Left ventricle myocardium superior (tissue), 1 donor: ENCODE measurements around the gene SYT7. TPM values are rescaled to one million over a fixed set of nuclear protein-coding genes. Genes with fewer than 3 reads are reported as not detected.

Experiments used
- ATAC-seq: fragments of 200-7000 bp; cut with Tn5 transposase; one replicate; pipeline ENCODE4 v1.9.1; 2020; ENCODE audit warnings: mild to moderate bottlenecking, moderate library complexity
- DNase-seq: peaks from one replicate; pipeline ENCODE4 v3.0.0-alpha.2; 2020
- intact Hi-C: fragments of 100-400 bp; cut with micrococcal nuclease; formaldehyde crosslinking; loops from one replicate; pipeline ENCODE4 v1.11.0; 2022
- total RNA-seq: library from RNA; stranded (reverse); fragmentation: NEBNext Ultra II Directional; extraction: Animal tissue kit (Norgen Biotek cat#: 25700); gene quantifications from one replicate; pipeline ENCODE4 v1.2.1, GENCODE V29; 2021
- donor health status: DM: no; HTN: yes; CAD: no; lungs with severe emphysema.

SYT7 gene
- total RNA-seq, 1 donor from 2014 or later: 32.5 TPM

GRCh38 chr11:61531044-61531443 is 49.8 kb downstream of the SYT7 start:
- intact Hi-C loops: no loop called here
- no peak for ATAC-seq
- DNase-seq: no peak

GRCh38 chr11:61529537-61530225 is 51.2 kb downstream of the SYT7 start:
- DNase-seq (peak; percentile 66), ATAC-seq (peak; percentile 70)
- intact Hi-C loops: no loop called here

- intact Hi-C loops: no loop called here
- ATAC-seq: no peak
Measured at GRCh38 chr11:61528114-61528513, 52.8 kb downstream of the SYT7 start.

DNA sequence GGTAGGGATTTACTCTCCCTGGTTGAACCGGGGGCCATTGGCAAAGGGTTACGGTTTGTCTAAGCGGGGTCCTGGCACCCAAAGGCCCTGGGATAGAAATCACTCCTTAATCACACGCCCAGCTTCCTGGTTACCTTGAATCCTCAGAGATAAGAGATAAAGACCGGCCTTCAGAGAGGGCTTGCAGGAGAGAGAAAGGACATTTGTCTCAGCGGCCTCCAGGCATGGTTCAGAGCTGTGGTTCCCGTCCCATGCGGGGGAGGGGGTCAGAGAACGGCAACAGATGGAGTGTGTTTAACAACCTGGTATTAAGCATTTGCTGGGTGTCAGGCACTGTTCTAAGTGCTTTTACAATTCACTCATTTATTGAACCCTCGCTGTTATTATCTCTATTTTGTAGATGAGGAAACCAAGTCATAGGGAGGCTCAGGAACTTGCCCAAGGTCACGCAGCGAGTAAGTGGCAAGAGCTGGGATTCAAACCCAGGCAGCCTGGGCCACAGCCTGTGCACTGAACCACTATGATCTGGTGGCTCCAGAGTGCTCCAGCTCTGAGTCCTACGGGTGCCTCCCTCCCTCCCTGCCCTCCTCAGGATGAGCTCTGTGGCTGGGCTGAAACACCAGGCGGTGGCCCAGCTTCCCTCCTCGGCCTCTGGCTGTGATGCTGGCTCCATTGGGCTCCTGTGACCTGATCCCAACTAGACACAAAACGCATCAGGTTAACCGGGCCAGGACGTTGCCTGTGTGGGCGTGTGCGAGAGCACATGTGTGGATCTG is 53.7 kb downstream of the SYT7 start:
- DNase-seq (no peak), ATAC-seq (no peak)
- intact Hi-C loops: no loop called here

More at GRCh38 chr11:61528114-61528513, 52.8 kb downstream of the SYT7 start:
- DNase-seq: no peak

- no peak for DNase-seq
- ATAC-seq: no peak
- intact Hi-C loops: no loop called here
Measured at GRCh38 chr11:61526229-61526628, 54.6 kb downstream of the SYT7 start.

DNA sequence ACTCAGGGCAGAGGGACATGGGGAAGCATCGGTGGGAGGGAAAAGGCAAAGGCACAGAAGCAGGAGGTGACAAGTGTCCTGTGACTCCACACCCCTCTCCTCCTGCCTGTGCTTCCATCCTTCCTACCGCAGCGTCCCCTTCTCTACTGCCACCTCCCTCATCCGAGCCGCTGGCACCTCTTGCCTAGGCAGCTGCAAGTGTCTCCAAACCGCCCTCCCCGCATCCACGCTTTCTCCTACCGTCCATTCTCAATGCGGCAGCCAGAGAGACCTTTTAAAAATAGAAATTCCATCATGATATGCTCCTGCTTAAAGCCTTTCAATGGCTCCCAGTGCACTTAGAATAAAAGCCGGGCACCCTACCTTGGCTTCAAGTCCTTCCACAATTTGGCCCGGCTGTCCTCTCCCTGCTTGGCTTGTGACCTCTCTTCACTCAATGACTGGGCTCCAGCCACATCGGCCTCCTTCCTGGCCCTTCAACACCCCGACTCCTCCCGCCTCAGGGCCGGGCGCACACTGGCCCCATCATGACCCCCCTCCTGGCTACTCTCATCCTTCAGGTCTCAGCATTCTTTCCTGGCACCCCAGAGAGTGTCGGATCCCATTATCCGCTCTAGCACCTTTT is 55.8 kb downstream of the SYT7 start:
- intact Hi-C loops: no loop called here
- peak; percentile 62 for DNase-seq
- peak; percentile 73 for ATAC-seq

DNA sequence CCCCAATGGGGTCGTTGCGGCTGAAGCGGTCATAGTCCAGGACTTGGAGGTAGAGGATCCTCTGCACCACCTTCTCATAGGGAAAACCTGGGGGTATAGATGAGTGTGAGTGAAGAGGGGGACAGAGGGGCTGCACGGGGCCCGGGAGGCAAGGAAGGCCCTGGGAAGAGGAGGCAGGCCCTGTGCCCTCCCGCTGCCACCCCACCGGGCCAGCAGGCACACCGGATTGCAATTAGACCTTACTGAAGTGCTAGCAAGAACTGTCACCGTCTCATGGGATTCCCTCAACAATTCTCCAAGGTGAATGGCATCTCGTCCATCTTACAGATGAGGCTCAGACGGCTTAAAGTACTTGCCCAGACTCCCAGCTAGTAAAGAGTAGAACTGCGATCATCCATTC is 56.4 kb downstream of the SYT7 start:
- no peak for DNase-seq
- intact Hi-C loops: no loop called here
- ATAC-seq: no peak

DNA sequence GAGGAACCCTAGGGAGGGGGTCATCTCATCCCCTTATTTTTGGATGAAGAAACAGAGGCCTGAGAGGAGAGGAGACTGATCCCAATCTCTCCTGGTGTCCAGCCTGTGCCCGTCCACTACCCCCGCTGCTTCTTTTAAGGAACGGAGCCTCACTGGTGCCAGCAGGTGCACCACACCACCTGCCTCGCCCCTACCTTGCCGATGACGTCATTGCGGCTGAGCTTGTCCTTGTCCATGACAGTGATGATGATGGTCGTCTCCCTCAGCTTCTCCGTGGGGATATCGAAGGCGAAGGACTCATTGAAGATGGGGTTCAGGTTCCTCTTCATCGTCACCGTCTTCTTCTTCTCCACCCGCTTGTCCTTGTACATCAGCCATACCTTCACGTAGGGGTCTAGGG is 58.0 kb downstream of the SYT7 start:
- intact Hi-C loops: no loop called here
- DNase-seq: no peak

GRCh38 chr11:61518032-61518795 is 62.7 kb downstream of the SYT7 start:
- intact Hi-C loops: no loop called here
- ATAC-seq (no peak), DNase-seq (no peak)

More for the DNA sequence above, 58.0 kb downstream of the SYT7 start:
- ATAC-seq: no peak

DNA sequence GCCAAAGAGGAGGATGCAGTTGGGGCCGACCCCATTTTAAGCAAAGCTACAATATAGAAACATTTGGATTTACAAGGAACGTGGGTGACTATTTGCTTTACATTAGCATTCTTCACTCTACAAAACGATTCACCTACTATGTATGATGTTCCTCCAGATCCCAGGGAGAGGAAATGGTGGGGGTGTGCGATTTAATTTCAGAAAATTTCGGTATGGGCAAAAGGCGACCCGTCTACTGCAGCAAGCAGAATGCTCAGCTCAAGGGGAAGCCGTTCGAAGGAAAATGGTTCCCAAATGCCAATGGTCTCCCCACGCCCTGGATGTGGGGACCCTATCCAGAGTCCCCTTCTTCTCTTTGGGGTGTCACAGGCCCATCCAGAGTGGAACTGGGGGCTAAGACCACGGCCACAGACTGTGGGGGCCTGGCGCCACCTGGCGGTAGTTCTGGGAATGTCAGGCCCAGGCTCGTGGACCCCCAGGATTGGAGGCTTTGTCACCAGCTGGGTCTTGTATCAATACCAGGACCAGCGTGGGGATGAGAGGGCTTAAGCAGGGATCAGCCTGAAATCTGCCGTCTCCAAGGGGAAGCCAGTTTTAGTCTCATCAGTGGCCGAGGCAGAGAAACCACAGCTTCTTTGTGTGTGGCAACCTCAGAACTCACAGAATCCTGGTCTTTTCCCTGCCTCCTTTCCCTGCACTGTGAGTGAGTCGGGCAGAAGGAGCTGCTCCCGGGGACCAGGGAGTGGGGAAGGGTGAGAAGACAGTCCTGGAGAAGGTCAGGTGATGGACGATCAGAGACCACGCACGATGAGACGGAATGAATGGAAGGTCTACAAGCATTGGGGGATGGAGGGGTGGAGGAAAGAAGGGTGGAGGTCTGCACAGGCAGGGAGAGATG is 64.0 kb downstream of the SYT7 start:
- ATAC-seq (peak; percentile 49), DNase-seq (peak; percentile 62)
- intact Hi-C loops: no loop called here

DNA sequence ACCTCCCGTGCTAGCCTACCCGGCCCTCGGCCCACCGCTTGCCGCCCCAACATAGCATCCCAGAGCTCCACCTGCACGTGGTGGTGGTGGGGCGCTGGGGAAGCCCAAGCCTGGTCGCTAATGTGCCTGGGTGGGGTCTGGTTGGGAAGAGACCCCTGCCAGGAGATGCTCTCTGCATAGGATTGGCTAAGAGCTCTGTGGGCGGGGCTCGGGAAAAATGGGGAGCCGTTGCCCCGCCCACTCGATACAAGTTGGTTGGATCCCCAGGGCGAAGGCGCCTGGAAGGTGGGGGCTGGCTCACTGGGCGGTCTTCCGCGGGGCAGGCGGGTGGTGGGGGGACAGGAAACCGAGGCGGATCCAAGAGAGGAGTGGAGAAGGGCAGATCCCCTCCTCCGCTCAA is 64.7 kb downstream of the SYT7 start:
- DNase-seq (no peak), ATAC-seq (no peak)
- intact Hi-C loops: no loop called here

- intact Hi-C loops: no loop called here
- DNase-seq (no peak), ATAC-seq (no peak)
Measured at GRCh38 chr11:61515686-61516085, 65.2 kb downstream of the SYT7 start.

DNA sequence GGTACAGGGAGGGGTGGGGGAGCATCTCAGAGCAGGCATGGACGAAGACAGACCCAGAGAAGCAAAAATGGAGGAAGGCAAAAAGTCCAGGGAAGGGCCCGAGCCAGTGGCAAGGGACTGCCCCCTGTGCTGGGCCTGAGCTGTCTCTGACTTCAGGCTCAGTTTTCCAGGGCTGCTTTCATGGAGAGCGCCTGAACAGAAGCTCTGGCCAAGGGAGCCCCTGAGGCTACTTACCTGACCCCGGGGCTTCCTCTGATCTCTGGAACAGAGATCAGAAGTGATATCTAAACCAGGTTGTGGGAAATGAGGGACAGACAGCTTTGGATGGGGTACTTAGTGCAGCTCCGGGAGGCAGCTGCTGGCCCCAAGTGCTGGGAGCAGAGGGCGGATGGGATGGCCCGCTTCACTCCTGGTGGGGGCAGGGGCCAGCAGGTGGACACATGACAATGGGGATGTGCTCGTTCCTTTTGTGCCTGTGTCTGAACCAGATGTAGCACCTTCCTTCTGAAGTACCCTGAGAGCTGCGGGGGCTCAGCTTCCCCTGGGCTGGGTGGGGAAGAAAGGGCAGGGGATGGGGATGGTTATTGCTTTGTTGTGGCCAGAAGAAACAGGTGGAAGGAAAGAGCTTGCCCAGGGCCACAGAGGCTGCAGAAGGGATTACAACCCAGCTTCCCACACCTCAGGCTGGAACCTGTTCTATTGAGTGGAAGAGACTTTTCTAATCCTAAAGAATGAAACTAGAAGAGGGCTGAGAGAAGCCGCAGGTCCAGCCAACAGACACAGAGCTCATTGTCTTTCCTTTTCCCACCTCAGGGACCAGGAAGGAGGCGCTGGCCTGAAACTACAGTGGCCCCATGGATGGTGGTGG is 66.6 kb downstream of the SYT7 start:
- DNase-seq: no peak
- ATAC-seq: no peak
- intact Hi-C loops: no loop called here

- DNase-seq (no peak), ATAC-seq (no peak)
- intact Hi-C loops: no loop called here
Measured at GRCh38 chr11:61513143-61513765, 67.6 kb downstream of the SYT7 start.

DNA sequence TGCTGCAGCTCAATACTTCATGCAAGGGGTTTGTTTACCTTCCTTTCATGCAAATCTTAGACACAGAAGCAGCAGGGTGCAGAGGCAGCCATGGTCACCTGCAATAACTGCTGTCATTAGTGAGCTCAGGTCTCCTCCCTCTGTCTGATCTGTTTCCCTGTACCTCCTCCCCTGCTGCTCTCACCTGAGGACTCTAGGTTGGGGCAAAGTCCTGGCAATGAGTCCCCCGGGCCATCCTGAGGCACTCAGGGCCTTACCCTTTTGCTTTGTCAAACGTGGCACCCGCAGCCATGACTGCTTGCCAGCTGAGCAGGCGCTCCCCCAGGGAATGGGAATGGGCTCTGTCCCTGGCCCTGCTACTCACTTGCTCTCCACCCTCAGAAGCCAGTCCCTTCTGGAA is 68.4 kb downstream of the SYT7 start:
- DNase-seq: no peak
- no peak for ATAC-seq
- intact Hi-C loops: no loop called here

GRCh38 chr11:61511383-61511782 is 69.5 kb downstream of the SYT7 start:
- ATAC-seq: no peak
- DNase-seq: no peak
- intact Hi-C loops: no loop called here

DNA sequence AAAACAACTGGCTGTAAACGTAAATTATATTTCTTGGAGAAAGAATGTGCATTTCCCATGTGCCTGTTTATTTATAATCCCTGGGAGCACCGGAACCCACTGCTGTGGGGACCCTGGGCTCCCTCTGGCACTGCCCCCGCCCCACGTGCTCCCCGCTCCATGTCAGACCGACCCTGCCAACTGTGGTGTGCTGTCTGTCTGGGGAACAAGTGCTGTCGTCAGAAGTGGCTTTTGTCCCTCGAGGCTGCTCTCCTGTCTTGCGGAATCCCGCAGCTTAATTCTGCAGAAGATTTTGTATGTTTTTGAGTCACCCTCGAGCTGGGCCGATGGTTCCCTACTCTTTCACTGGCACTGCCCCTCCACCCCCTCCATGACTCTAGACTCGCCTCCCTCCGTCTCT is 69.9 kb downstream of the SYT7 start:
- DNase-seq (no peak), ATAC-seq (no peak)
- intact Hi-C loops: no loop called here
